HG03196 (cell line): ENCODE measurements around the gene EIF4A2.
A peak's percentile ranks its signal among the peaks of the same experiment; 100 is the strongest.
"Not testable (repeated sequence)": the region's sequence is repeated elsewhere in the genome, so short reads cannot be mapped to it uniquely, and the experiment has no call there.

ENCODE experiments used
- ATAC-seq: cut with Tn5 transposase; IDR thresholded peaks from one replicate; pipeline ENCODE4 v1.9.1; 2021; ENCODE audit not compliant: unreplicated experiment

The EIF4A2 gene

GRCh38 chr3:186818516-186818915, 35.1 kb downstream of the EIF4A2 start:
- no peak for ATAC-seq

GRCh38 chr3:186818956-186819355, 35.6 kb downstream of the EIF4A2 start:
- ATAC-seq: no peak

- ATAC-seq: no peak
Observed at GRCh38 chr3:186821429-186822387, 38.3 kb downstream of the EIF4A2 start.

- ATAC-seq: not testable (repeated sequence)
Observed at GRCh38 chr3:186822388-186822759, 39.0 kb downstream of the EIF4A2 start.

- ATAC-seq: no peak
Observed at GRCh38 chr3:186823386-186823785, 40.0 kb downstream of the EIF4A2 start.

GRCh38 chr3:186824430-186825139, 41.2 kb downstream of the EIF4A2 start:
- ATAC-seq: no peak

- ATAC-seq: no peak
Observed at GRCh38 chr3:186825294-186825821, 42.0 kb downstream of the EIF4A2 start.

- ATAC-seq: no peak
Observed at GRCh38 chr3:186825872-186826409, 42.6 kb downstream of the EIF4A2 start.

- no peak for ATAC-seq
Observed at GRCh38 chr3:186826410-186826975, 43.1 kb downstream of the EIF4A2 start.

- ATAC-seq: peak; percentile 89
Observed at GRCh38 chr3:186826976-186827857, 43.8 kb downstream of the EIF4A2 start.

- ATAC-seq: no peak
Observed at GRCh38 chr3:186828340-186828739, 45.0 kb downstream of the EIF4A2 start.

- no peak for ATAC-seq
Observed at GRCh38 chr3:186831798-186832197, 48.4 kb downstream of the EIF4A2 start.

GRCh38 chr3:186832276-186832675, 48.9 kb downstream of the EIF4A2 start:
- no peak for ATAC-seq
